ENCODE results near the gene COL5A1.

COL5A1 gene

GRCh38 chr9:134852906-134853654 lies 211.5 kb downstream of the COL5A1 start:
- Histone ChIP-seq H3K27ac (no peak overlapping the region), H3K4me1 (no peaks in the 10 kb centered on the region), H3K9ac (no peak overlapping the region), H3K36me3 (ENCODE audit: control insufficient read depth, insufficient read depth, low read length) (no peaks in the 10 kb centered on the region), H2AFZ (no peak overlapping the region), H3K4me3 (ENCODE audit: low read depth, low read length) (no peak overlapping the region), H3K9me3 (ENCODE audit: control insufficient read depth, low read length) (no peaks in the 10 kb centered on the region), H3K27me3 (ENCODE audit: control insufficient read depth, insufficient read depth, low read length) (no peaks in the 10 kb centered on the region), H3K4me2 (ENCODE audit: low read length) (no peak overlapping the region), H3K79me2 (no peaks in the 10 kb centered on the region)
- no peak for TF ChIP-seq CTCF (IDR thresholded peaks at IDR 0.05)

GRCh38 chr9:134853893-134854292 lies 212.3 kb downstream of the COL5A1 start:
- Histone ChIP-seq H3K4me2 (ENCODE audit: low read length) (no peak overlapping the region), H3K9me3 (ENCODE audit: control insufficient read depth, low read length) (no peaks in the 10 kb centered on the region), H3K79me2 (no peaks in the 10 kb centered on the region), H3K4me3 (ENCODE audit: low read depth, low read length) (no peak overlapping the region), H3K27me3 (ENCODE audit: control insufficient read depth, insufficient read depth, low read length) (no peaks in the 10 kb centered on the region), H3K36me3 (ENCODE audit: control insufficient read depth, insufficient read depth, low read length) (no peaks in the 10 kb centered on the region), H3K4me1 (no peaks in the 10 kb centered on the region), H2AFZ (no peak overlapping the region), H3K27ac (no peak overlapping the region), H3K9ac (no peak overlapping the region)
- no peak for TF ChIP-seq CTCF (IDR thresholded peaks at IDR 0.05)

GRCh38 chr9:134854541-134854981 lies 213.0 kb downstream of the COL5A1 start:
- Histone ChIP-seq H2AFZ (no peak overlapping the region), H3K4me2 (ENCODE audit: low read length) (no peak overlapping the region), H3K9me3 (ENCODE audit: control insufficient read depth, low read length) (no peaks in the 10 kb centered on the region), H3K9ac (no peak overlapping the region), H3K79me2 (no peaks in the 10 kb centered on the region), H3K36me3 (ENCODE audit: control insufficient read depth, insufficient read depth, low read length) (no peaks in the 10 kb centered on the region), H3K4me1 (no peaks in the 10 kb centered on the region), H3K27me3 (ENCODE audit: control insufficient read depth, insufficient read depth, low read length) (no peaks in the 10 kb centered on the region), H3K27ac (no peak overlapping the region), H3K4me3 (ENCODE audit: low read depth, low read length) (no peak overlapping the region)
- TF ChIP-seq CTCF (IDR thresholded peaks at IDR 0.05): no peak

GRCh38 chr9:134855231-134855899 lies 213.8 kb downstream of the COL5A1 start:
- Histone ChIP-seq H2AFZ (no peak overlapping the region), H3K4me1 (no peaks in the 10 kb centered on the region), H3K79me2 (no peaks in the 10 kb centered on the region), H3K9ac (no peak overlapping the region), H3K36me3 (ENCODE audit: control insufficient read depth, insufficient read depth, low read length) (no peaks in the 10 kb centered on the region), H3K9me3 (ENCODE audit: control insufficient read depth, low read length) (no peaks in the 10 kb centered on the region), H3K4me2 (ENCODE audit: low read length) (no peak overlapping the region), H3K4me3 (ENCODE audit: low read depth, low read length) (no peak overlapping the region), H3K27me3 (ENCODE audit: control insufficient read depth, insufficient read depth, low read length) (no peaks in the 10 kb centered on the region), H3K27ac (no peak overlapping the region)
- TF ChIP-seq CTCF (IDR thresholded peaks at IDR 0.05): no peak
